GM19468 (cell line): ENCODE data around the gene WNT2.
"Not testable (repeated sequence)": the region's sequence is repeated elsewhere in the genome, so short reads cannot be mapped to it uniquely, and the experiment has no call there.

Source experiments
- ATAC-seq: cut with Tn5 transposase; IDR thresholded peaks from one replicate; pipeline ENCODE4 v1.9.1; 2021; ENCODE audit warnings: mild to moderate bottlenecking, moderate library complexity, moderate number of reproducible peaks; ENCODE audit not compliant: unreplicated experiment; ENCODE audit errors: extremely low read depth

Gene WNT2

GRCh38 chr7:117270371-117270770, 52.5 kb downstream of the WNT2 start:
- no peak for ATAC-seq

GRCh38 chr7:117269886-117270285, 53.0 kb downstream of the WNT2 start:
- no peak for ATAC-seq

GRCh38 chr7:117269417-117269816, 53.4 kb downstream of the WNT2 start:
- no peak for ATAC-seq

- ATAC-seq, result no peak
Measured at GRCh38 chr7:117264716-117265115, 58.1 kb downstream of the WNT2 start.

GRCh38 chr7:117262546-117262945, 60.3 kb downstream of the WNT2 start:
- no peak for ATAC-seq

GRCh38 chr7:117259615-117260014, 63.2 kb downstream of the WNT2 start:
- no peak for ATAC-seq

GRCh38 chr7:117251687-117252086, 71.2 kb downstream of the WNT2 start:
- ATAC-seq, result no peak

GRCh38 chr7:117250801-117251200, 72.1 kb downstream of the WNT2 start:
- ATAC-seq, result no peak

- no peak for ATAC-seq
Measured at GRCh38 chr7:117250245-117250644, 72.6 kb downstream of the WNT2 start.

GRCh38 chr7:117249696-117250095, 73.2 kb downstream of the WNT2 start:
- no peak for ATAC-seq

- ATAC-seq, result no peak
Measured at GRCh38 chr7:117248829-117249228, 74.0 kb downstream of the WNT2 start.

GRCh38 chr7:117247809-117248208, 75.0 kb downstream of the WNT2 start:
- ATAC-seq, result no peak

GRCh38 chr7:117245703-117246102, 77.2 kb downstream of the WNT2 start:
- ATAC-seq, result not testable (repeated sequence)

GRCh38 chr7:117243390-117243789, 79.5 kb downstream of the WNT2 start:
- ATAC-seq, result no peak

GRCh38 chr7:117241088-117241487, 81.8 kb downstream of the WNT2 start:
- ATAC-seq, result no peak

GRCh38 chr7:117238937-117239336, 83.9 kb downstream of the WNT2 start:
- ATAC-seq, result no peak

GRCh38 chr7:117238472-117238871, 84.4 kb downstream of the WNT2 start:
- no peak for ATAC-seq

- ATAC-seq, result no peak
Measured at GRCh38 chr7:117237646-117238045, 85.2 kb downstream of the WNT2 start.

GRCh38 chr7:117231047-117231359, 91.9 kb downstream of the WNT2 start:
- ATAC-seq, result no peak

GRCh38 chr7:117230276-117231046, 92.4 kb downstream of the WNT2 start:
- ATAC-seq, result no peak

GRCh38 chr7:117229350-117229749, 93.5 kb downstream of the WNT2 start:
- ATAC-seq, result no peak

- no peak for ATAC-seq
Measured at GRCh38 chr7:117227091-117227490, 95.8 kb downstream of the WNT2 start.
